Measurements from ENCODE around the gene OPTC.

DNA sequence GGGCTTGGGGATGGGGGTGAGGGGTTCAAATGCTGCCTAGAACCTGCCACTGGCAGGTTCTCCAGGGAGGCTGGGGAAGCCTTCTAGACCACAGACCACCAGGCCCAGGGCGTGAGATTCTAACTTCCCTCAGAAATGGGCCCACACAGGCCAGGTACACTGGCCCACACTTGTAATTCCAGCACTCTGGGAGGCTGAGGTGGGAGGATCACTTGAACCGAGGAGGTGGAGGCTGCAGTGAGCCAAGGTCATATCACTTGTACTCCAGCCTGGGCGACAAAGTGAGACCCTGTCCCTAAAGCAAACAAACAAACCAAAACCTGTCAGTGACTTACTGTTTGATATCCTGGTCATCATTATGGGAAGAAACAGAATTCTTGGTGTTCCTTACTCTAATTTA lies 31.7 kb downstream of the OPTC start:
- TF ChIP-seq, protein P1, sequence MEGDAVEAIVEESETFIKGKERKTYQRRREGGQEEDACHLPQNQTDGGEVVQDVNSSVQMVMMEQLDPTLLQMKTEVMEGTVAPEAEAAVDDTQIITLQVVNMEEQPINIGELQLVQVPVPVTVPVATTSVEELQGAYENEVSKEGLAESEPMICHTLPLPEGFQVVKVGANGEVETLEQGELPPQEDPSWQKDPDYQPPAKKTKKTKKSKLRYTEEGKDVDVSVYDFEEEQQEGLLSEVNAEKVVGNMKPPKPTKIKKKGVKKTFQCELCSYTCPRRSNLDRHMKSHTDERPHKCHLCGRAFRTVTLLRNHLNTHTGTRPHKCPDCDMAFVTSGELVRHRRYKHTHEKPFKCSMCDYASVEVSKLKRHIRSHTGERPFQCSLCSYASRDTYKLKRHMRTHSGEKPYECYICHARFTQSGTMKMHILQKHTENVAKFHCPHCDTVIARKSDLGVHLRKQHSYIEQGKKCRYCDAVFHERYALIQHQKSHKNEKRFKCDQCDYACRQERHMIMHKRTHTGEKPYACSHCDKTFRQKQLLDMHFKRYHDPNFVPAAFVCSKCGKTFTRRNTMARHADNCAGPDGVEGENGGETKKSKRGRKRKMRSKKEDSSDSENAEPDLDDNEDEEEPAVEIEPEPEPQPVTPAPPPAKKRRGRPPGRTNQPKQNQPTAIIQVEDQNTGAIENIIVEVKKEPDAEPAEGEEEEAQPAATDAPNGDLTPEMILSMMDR (IDR thresholded peaks at IDR 0.05; ENCODE audit: control extremely low read depth in 1 of 3, insufficient read depth in 1 of 3, low read depth in 1 of 3, low read length in 3 of 3) = no peak
- no peak for TF ChIP-seq CHD1 (IDR thresholded peaks at IDR 0.05; ENCODE audit: low read depth, low read length)
- TF ChIP-seq ZNF274 (IDR thresholded peaks at IDR 0.05; ENCODE audit: borderline replicate concordance, extremely low read depth, low read length) = no peak
- TF ChIP-seq TCF12 (IDR thresholded peaks at IDR 0.05; ENCODE audit: low read depth, low read length) = no peak
- TF ChIP-seq SP1 (IDR thresholded peaks at IDR 0.05; ENCODE audit: low read depth, low read length) = no peak
- TF ChIP-seq, protein P2, sequence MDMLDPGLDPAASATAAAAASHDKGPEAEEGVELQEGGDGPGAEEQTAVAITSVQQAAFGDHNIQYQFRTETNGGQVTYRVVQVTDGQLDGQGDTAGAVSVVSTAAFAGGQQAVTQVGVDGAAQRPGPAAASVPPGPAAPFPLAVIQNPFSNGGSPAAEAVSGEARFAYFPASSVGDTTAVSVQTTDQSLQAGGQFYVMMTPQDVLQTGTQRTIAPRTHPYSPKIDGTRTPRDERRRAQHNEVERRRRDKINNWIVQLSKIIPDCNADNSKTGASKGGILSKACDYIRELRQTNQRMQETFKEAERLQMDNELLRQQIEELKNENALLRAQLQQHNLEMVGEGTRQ (IDR thresholded peaks at IDR 0.05; ENCODE audit: low read length) = no peak
- no peak for TF ChIP-seq POLR2A (IDR thresholded peaks at IDR 0.05; ENCODE audit: control extremely low read depth in 1 of 2, low read depth in 2 of 2, low read length in 2 of 2)
